H1 (cell line): ENCODE measurements around the gene USP24. TPM values are rescaled to one million over a fixed set of nuclear protein-coding genes. Genes with fewer than 3 reads are reported as not detected.

Experiments used
- CTCF ChIA-PET: fragments of 300-600 bp; sonication (Branson Sonifier 250); formaldehyde crosslinking; loops from one replicate; lab custom pipeline; 2021; ENCODE audit not compliant: partially characterized antibody; lab: Charles Lee
- POLR2A ChIA-PET: fragments of 300-600 bp; sonication (Branson Sonifier 250); formaldehyde crosslinking; loops from one replicate; lab custom pipeline; 2021; ENCODE audit warnings: inconsistent platforms; ENCODE audit not compliant: partially characterized antibody; lab: Charles Lee
- DNase-seq, 2 experiments: peaks; one replicate each; pipeline versions ENCODE4 v3.0.0 to v3.0.0-alpha.2; 2010 to 2022; ENCODE audit warnings: low spot score in 2 of 2, low read depth in 1 of 2, mixed read lengths in 1 of 2
- FAIRE-seq: peaks from 2 replicates; lab custom pipeline; 2011; peaks lifted over from hg19 to GRCh38; lab: Jason Lieb, UNC
- H2AFZ ChIP-seq: 2 replicates; pipeline ENCODE4 v1.8.1; 2012; ENCODE audit warnings: low read length, inconsistent platforms
- H2AK5ac ChIP-seq: 2 replicates; pipeline ENCODE4 v1.6.1; 2013; ENCODE audit warnings: low read depth, low read length
- H2BK120ac ChIP-seq: replicated peaks from 2 replicates; pipeline ENCODE3; 2013; ENCODE audit warnings: low read depth, low read length, inconsistent platforms
- H2BK12ac ChIP-seq: 2 replicates; pipeline ENCODE4 v1.6.1; 2013; ENCODE audit warnings: low read depth, low read length
- H2BK15ac ChIP-seq: 2 replicates; pipeline ENCODE4 v1.6.1; 2013; ENCODE audit warnings: low read length
- H2BK20ac ChIP-seq: 2 replicates; pipeline ENCODE4 v1.6.1; 2013; ENCODE audit warnings: low read length
- H2BK5ac ChIP-seq: 2 replicates; pipeline ENCODE4 v1.6.1; 2013; ENCODE audit warnings: low read depth, low read length
- H3K14ac ChIP-seq: 2 replicates; pipeline ENCODE4 v1.6.1; 2013; ENCODE audit warnings: inconsistent platforms; ENCODE audit not compliant: insufficient read length
- H3K18ac ChIP-seq: 2 replicates; pipeline ENCODE4 v1.6.1; 2013; ENCODE audit warnings: low read length; ENCODE audit errors: extremely low read depth
- H3K23ac ChIP-seq: 2 replicates; pipeline ENCODE4 v1.6.1; 2013; ENCODE audit warnings: inconsistent platforms; ENCODE audit not compliant: insufficient read length
- H3K23me2 ChIP-seq: 2 replicates; pipeline ENCODE4 v1.6.1; 2013; ENCODE audit warnings: low read depth, low read length
- H3K27ac ChIP-seq: 2 replicates; pipeline ENCODE4 v1.6.1; 2011; ENCODE audit warnings: low read depth, low read length, inconsistent platforms
- H3K27me3 ChIP-seq, 4 experiments: replicated peaks in 1 of 4; 1 replicate in 1 of 4; 2 replicates in 3 of 4; pipeline versions ENCODE4 v1.6.1 to v1.8.1; 2011 to 2013; ENCODE audit warnings: low read length in 3 of 4, mild to moderate bottlenecking in 3 of 4, inconsistent platforms in 2 of 4, mixed read lengths in 2 of 4, moderate library complexity in 1 of 4; ENCODE audit not compliant: control insufficient read depth in 3 of 4, insufficient read depth in 3 of 4; ENCODE audit errors: extremely low read depth in 1 of 4
- H3K36me3 ChIP-seq, 4 experiments: 2 replicates each; pipeline versions ENCODE4 v1.6.1 to v1.8.1; 2011 to 2013; ENCODE audit warnings: mild to moderate bottlenecking in 4 of 4, low read length in 3 of 4, moderate library complexity in 2 of 4, control low read depth in 1 of 4, inconsistent platforms in 1 of 4; ENCODE audit not compliant: insufficient read depth in 4 of 4, control insufficient read depth in 2 of 4
- H3K4ac ChIP-seq: replicated peaks from 2 replicates; pipeline ENCODE3; 2013; ENCODE audit warnings: low read length, low read depth, mixed read lengths, inconsistent platforms; ENCODE audit not compliant: insufficient read length
- H3K4me1 ChIP-seq, 4 experiments: replicated peaks in 1 of 4; 1 replicate in 1 of 4; 2 replicates in 3 of 4; pipeline versions ENCODE4 v1.6.1 to v1.8.1; 2011 to 2013; ENCODE audit warnings: low read length in 3 of 4, inconsistent platforms in 2 of 4, mixed read lengths in 1 of 4; ENCODE audit not compliant: insufficient read depth in 4 of 4, control insufficient read depth in 3 of 4
- H3K4me2 ChIP-seq, 2 experiments: 2 replicates each; pipeline versions ENCODE4 v1.6.1 to v1.8.1; 2011 to 2013; ENCODE audit warnings: low read depth in 2 of 2, low read length in 2 of 2, control low read depth in 1 of 2, inconsistent platforms in 1 of 2, mild to moderate bottlenecking in 1 of 2; ENCODE audit not compliant: insufficient read depth in 1 of 2
- H3K4me3 ChIP-seq, 4 experiments: fragments of 200-600, 300-600 bp in 1 of 4; sonication (generic), shearing (Covaris generic), sonication (Bioruptor Twin) in 1 of 4; 2 replicates each; pipeline versions ENCODE4 v1.5.1 to v1.8.1; 2011 to 2016; ENCODE audit warnings: low read length in 4 of 4, low read depth in 3 of 4, control low read depth in 2 of 4, inconsistent platforms in 2 of 4, mild to moderate bottlenecking in 2 of 4, mixed read lengths in 1 of 4, moderate library complexity in 1 of 4; ENCODE audit not compliant: insufficient read depth in 2 of 4; ENCODE audit errors: extremely low read depth in 1 of 4
- H3K56ac ChIP-seq: replicated peaks from 2 replicates; pipeline ENCODE3; 2013; ENCODE audit warnings: low read depth, mild to moderate bottlenecking, mixed read lengths, low read length, inconsistent platforms; ENCODE audit not compliant: insufficient read length
- H3K79me1 ChIP-seq: 2 replicates; pipeline ENCODE4 v1.6.1; 2013; ENCODE audit warnings: low read depth, low read length, control low read depth
- H3K79me2 ChIP-seq, 2 experiments: 2 replicates each; pipeline versions ENCODE4 v1.6.1 to v1.8.1; 2012 to 2013; ENCODE audit warnings: low read length in 2 of 2, mild to moderate bottlenecking in 2 of 2, inconsistent platforms in 1 of 2; ENCODE audit not compliant: insufficient read depth in 2 of 2, control insufficient read depth in 1 of 2
- H3K9ac ChIP-seq, 4 experiments: replicated peaks in 1 of 4; 1 replicate in 1 of 4; 2 replicates in 3 of 4; pipeline versions ENCODE4 v1.6.1 to v1.8.1; 2011 to 2013; ENCODE audit warnings: low read depth in 3 of 4, low read length in 3 of 4, control low read depth in 2 of 4, mild to moderate bottlenecking in 2 of 4, moderate library complexity in 2 of 4, inconsistent platforms in 1 of 4; ENCODE audit errors: extremely low read depth in 1 of 4
- H3K9me3 ChIP-seq, 2 experiments: 2 replicates each; pipeline versions ENCODE4 v1.6.1 to v1.8.1; 2012 to 2013; ENCODE audit warnings: mild to moderate bottlenecking in 2 of 2, moderate library complexity in 2 of 2, control low read depth in 1 of 2, inconsistent platforms in 1 of 2, low read depth in 1 of 2, low read length in 1 of 2, mixed read lengths in 1 of 2; ENCODE audit not compliant: insufficient read depth in 2 of 2
- H4K20me1 ChIP-seq, 2 experiments: replicated peaks in 1 of 2; 2 replicates each; pipeline versions ENCODE3 to v1.8.1; 2011 to 2013; ENCODE audit warnings: inconsistent platforms in 2 of 2, low read length in 2 of 2, mild to moderate bottlenecking in 1 of 2; ENCODE audit not compliant: insufficient read depth in 2 of 2, control insufficient read depth in 1 of 2
- H4K5ac ChIP-seq: 2 replicates; pipeline ENCODE4 v1.6.1; 2013; ENCODE audit warnings: low read length, low read depth, mixed read lengths, inconsistent platforms; ENCODE audit not compliant: insufficient read length
- H4K8ac ChIP-seq: 2 replicates; pipeline ENCODE4 v1.8.0; 2013; ENCODE audit warnings: mild to moderate bottlenecking, moderate library complexity, low read length, inconsistent platforms; ENCODE audit not compliant: insufficient read depth; ENCODE audit errors: extremely low read depth
- H4K91ac ChIP-seq: replicated peaks from 2 replicates; pipeline ENCODE3; 2013; ENCODE audit warnings: low read length, mixed read lengths, inconsistent platforms; ENCODE audit not compliant: insufficient read length
- CHD2 ChIP-seq: IDR thresholded peaks from 2 replicates; pipeline ENCODE4 v1.6.1; 2012; ENCODE audit warnings: low read length, improper control_type of control experiment
- HDAC6 ChIP-seq: IDR thresholded peaks from one replicate; pipeline ENCODE4 v1.7.1; 2012; ENCODE audit warnings: low read depth, mild to moderate bottlenecking, inconsistent platforms, low read length, moderate library complexity
- JUN ChIP-seq: IDR thresholded peaks from 2 replicates; pipeline ENCODE4 v1.6.1; 2011; ENCODE audit warnings: low read depth, mild to moderate bottlenecking, improper control_type of control experiment, low read length
- MAFK ChIP-seq: IDR thresholded peaks from 2 replicates; pipeline ENCODE4 v1.6.1; 2012; ENCODE audit warnings: low read depth, mild to moderate bottlenecking, improper control_type of control experiment, low read length
- RNF2 ChIP-seq: fragments of 200-900, 300-1000 bp; sonication (generic); IDR thresholded peaks from 2 replicates; pipeline ENCODE4 v1.7.1; 2016; ENCODE audit warnings: borderline replicate concordance, low read depth, mild to moderate bottlenecking, antibody characterized with exemption, low read length; ENCODE audit not compliant: poor library complexity, severe bottlenecking; ENCODE audit errors: missing control alignments
- SAP30 ChIP-seq: fragments of 300-600 bp; sonication (generic); IDR thresholded peaks from 2 replicates; pipeline ENCODE4 v1.7.1; 2012; ENCODE audit warnings: low read length, moderate library complexity, mild to moderate bottlenecking, inconsistent platforms; ENCODE audit not compliant: insufficient read depth, insufficient replicate concordance
- SIX5 ChIP-seq: IDR thresholded peaks from 2 replicates; pipeline ENCODE4 v1.6.1; 2011; ENCODE audit warnings: mild to moderate bottlenecking, low read depth, low read length
- WGBS, 2 experiments: shearing (Covaris generic) in 1 of 2; methylation state at CpG; one replicate each; pipeline versions ENCODE4 v1.1.6 to v1.1.7; 2013 to 2015; ENCODE audit warnings: low lambda C conversion rate in 2 of 2, mixed read lengths in 2 of 2, inconsistent platforms in 1 of 2, low coverage in 1 of 2, missing lambda C conversion rate in 1 of 2; ENCODE audit not compliant: insufficient replicate concordance in 2 of 2, insufficient coverage in 1 of 2, insufficient read length in 1 of 2; ENCODE audit errors: extremely low coverage in 1 of 2, missing lambda C conversion rate in 1 of 2; 5-methylcytosine and 5-hydroxymethylcytosine counted together
- polyA plus RNA-seq, 7 experiments: library from polyadenylated mRNA; depleted of rRNA in 3 of 7; stranded (reverse) in 5 of 7; unstranded in 2 of 7; fragments of >200 nt in 5 of 7; fragments of 200-250 nt in 2 of 7; gene quantifications; 1 replicate in 5 of 7; 2 replicates in 1 of 7; 4 replicates in 1 of 7; pipeline versions ENCODE4 v1.2.1 to v1.2.3, GENCODE V29; 2011 to 2013; ENCODE audit warnings: missing spikeins in 2 of 7, mixed read lengths in 2 of 7
- total RNA-seq: library from RNA; stranded (reverse); fragmentation: NEBNext Ultra II Directional; extraction: Animal tissue kit (Norgen Biotek cat#: 25700); gene quantifications from 2 replicates; pipeline ENCODE4 v1.2.1, GENCODE V29; 2021
- TF ChIP-seq, protein P1 (sequence below): IDR thresholded peaks from 2 replicates; pipeline ENCODE4 v1.6.1; 2011; ENCODE audit warnings: low read length, improper control_type of control experiment
- TF ChIP-seq, protein P2 (sequence below), 3 experiments: IDR thresholded peaks; 1 replicate in 2 of 3; 2 replicates in 1 of 3; pipeline versions ENCODE4 v1.5.1 to v1.6.1; 2011; ENCODE audit warnings: low read length in 3 of 3, mild to moderate bottlenecking in 3 of 3, inconsistent platforms in 2 of 3, low read depth in 1 of 3, moderate library complexity in 1 of 3; ENCODE audit not compliant: insufficient read depth in 1 of 3; ENCODE audit errors: control extremely low read depth in 1 of 3

USP24 gene
- total and polyA plus RNA-seq, 2 of the 8 experiments (the other 6 are each of a cell fraction or from before 2014, with no cell fraction given) = 11.1 to 34.6 TPM

- H3K4me2 ChIP-seq = no peak overlapping the region
- no peaks in the 10 kb centered on the region for H3K9me3 ChIP-seq
- no peak overlapping the region for H3K18ac ChIP-seq
- H3K36me3 ChIP-seq = peaks cover 23 to 68% (median 46%) of the 10 kb centered on the region in 4 experiments
- H3K4ac ChIP-seq = no peak overlapping the region
- no peak overlapping the region for H3K14ac ChIP-seq
- no peak overlapping the region for H2AK5ac ChIP-seq
- WGBS, 2 experiments = 88% methylated on average over 3 of the region's 3 CpGs; no CpG with 5 or more reads in 1 of the 2 experiments
- no peak overlapping the region for H3K9ac ChIP-seq
- no peaks in the 10 kb centered on the region; the same call in 1 of the 2 replicates for H3K23me2 ChIP-seq
- no peak overlapping the region for H4K5ac ChIP-seq
- H3K79me1 ChIP-seq = no peaks in the 10 kb centered on the region
- no peaks in the 10 kb centered on the region for H3K4me1 ChIP-seq
- DNase-seq (no peak), FAIRE-seq (no peak)
- no peak overlapping the region for H4K8ac ChIP-seq
- H4K91ac ChIP-seq = no peak overlapping the region
- ChIA-PET POLR2A (no interaction called here), CTCF (interaction anchor here (0.6 kb wide), 2 partner anchors 21 to 431 kb away, joined by 3 to 5 read pairs; no protein-coding TSS in a partner anchor)
- H2AFZ ChIP-seq = no peak overlapping the region
- H3K27ac ChIP-seq = no peak overlapping the region
- H4K20me1 ChIP-seq = peaks cover 0 to 2% of the 10 kb centered on the region in 2 experiments
- no peak overlapping the region for H3K56ac ChIP-seq
- peaks cover 0 to 1% (median 0%) of the 10 kb centered on the region in 4 experiments; a peak in 1 of 7 replicates for H3K27me3 ChIP-seq
- H2BK120ac ChIP-seq = no peak overlapping the region
- no peak overlapping the region for H2BK15ac ChIP-seq
- no peak overlapping the region for H3K4me3 ChIP-seq
- H2BK12ac ChIP-seq = no peak overlapping the region
- H2BK5ac ChIP-seq = no peak overlapping the region
- no peak overlapping the region for H2BK20ac ChIP-seq
- no peaks in the 10 kb centered on the region for H3K79me2 ChIP-seq
- H3K23ac ChIP-seq = no peak overlapping the region
- TF ChIP-seq SAP30 = no peak
- TF ChIP-seq, protein P1, sequence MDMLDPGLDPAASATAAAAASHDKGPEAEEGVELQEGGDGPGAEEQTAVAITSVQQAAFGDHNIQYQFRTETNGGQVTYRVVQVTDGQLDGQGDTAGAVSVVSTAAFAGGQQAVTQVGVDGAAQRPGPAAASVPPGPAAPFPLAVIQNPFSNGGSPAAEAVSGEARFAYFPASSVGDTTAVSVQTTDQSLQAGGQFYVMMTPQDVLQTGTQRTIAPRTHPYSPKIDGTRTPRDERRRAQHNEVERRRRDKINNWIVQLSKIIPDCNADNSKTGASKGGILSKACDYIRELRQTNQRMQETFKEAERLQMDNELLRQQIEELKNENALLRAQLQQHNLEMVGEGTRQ = no peak
- no peak for TF ChIP-seq HDAC6
- TF ChIP-seq JUN = no peak
- TF ChIP-seq CHD2 = no peak
- TF ChIP-seq, protein P2, sequence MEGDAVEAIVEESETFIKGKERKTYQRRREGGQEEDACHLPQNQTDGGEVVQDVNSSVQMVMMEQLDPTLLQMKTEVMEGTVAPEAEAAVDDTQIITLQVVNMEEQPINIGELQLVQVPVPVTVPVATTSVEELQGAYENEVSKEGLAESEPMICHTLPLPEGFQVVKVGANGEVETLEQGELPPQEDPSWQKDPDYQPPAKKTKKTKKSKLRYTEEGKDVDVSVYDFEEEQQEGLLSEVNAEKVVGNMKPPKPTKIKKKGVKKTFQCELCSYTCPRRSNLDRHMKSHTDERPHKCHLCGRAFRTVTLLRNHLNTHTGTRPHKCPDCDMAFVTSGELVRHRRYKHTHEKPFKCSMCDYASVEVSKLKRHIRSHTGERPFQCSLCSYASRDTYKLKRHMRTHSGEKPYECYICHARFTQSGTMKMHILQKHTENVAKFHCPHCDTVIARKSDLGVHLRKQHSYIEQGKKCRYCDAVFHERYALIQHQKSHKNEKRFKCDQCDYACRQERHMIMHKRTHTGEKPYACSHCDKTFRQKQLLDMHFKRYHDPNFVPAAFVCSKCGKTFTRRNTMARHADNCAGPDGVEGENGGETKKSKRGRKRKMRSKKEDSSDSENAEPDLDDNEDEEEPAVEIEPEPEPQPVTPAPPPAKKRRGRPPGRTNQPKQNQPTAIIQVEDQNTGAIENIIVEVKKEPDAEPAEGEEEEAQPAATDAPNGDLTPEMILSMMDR (IDR thresholded peaks at IDR 0.05; ENCODE audit: control extremely low read depth in 1 of 3, insufficient read depth in 1 of 3, low read depth in 1 of 3, low read length in 3 of 3) = no peak
- no peak for TF ChIP-seq SIX5
- TF ChIP-seq MAFK = no peak
- TF ChIP-seq RNF2 = no peak
These were observed 87.3 kb downstream of the USP24 start for GRCh38 chr1:55127827-55128343.
